GM10266 (cell line): ENCODE data around the gene HINFP.
"Not testable (repeated sequence)": the region's sequence is repeated elsewhere in the genome, so short reads cannot be mapped to it uniquely, and the experiment has no call there.

Experiments used
- DNase-seq: peaks from one replicate; pipeline ENCODE4 v3.0.0; 2012; ENCODE audit errors: extremely low spot score
- TF ChIP-seq, protein P1 (sequence below): IDR thresholded peaks from 2 replicates; pipeline ENCODE4 v1.5.1; 2012; ENCODE audit warnings: mild to moderate bottlenecking, low read depth; ENCODE audit not compliant: control insufficient read depth, insufficient read depth; ENCODE audit errors: missing control alignments

HINFP gene

DNA sequence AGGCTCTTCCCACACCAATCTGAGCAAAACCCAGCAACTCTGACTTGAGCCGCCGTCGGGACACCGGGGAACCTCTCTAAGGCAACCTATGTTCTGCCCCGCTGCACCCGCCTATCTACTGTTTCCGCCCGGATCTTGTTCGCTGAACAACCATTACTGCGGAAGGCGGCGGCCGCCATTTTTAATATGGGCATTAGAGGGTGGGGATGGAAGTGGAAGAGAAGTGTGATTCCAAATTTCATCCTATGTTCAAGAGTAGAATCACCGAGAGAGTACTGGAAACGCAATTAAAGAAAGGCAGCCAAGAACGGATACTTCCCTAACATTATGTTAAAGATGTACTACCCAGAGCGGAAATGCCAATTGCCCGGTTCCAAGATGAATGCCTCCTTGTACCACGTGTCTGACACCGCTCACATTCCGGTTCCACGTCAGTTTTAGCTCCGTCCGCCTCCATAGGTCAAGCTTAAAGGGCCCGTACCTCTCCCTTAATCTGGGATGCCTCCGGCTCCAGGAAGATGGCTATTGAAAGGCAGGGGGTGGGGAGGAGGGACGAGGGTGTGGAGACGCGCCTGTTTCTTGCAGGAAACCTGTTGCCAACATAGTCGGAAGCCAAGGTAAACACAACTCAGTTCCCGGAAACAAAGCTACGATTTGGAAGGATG is 19.5 kb upstream of the HINFP start, which contains the start of gene DPAGT1:
Gene DPAGT1, minus strand, starts transcription at position 95 of the 665 bp plus-strand sequence. CDS start 198 bp downstream, outside the sequence.
- DNase-seq = peak; percentile 81
- TF ChIP-seq, protein P1, sequence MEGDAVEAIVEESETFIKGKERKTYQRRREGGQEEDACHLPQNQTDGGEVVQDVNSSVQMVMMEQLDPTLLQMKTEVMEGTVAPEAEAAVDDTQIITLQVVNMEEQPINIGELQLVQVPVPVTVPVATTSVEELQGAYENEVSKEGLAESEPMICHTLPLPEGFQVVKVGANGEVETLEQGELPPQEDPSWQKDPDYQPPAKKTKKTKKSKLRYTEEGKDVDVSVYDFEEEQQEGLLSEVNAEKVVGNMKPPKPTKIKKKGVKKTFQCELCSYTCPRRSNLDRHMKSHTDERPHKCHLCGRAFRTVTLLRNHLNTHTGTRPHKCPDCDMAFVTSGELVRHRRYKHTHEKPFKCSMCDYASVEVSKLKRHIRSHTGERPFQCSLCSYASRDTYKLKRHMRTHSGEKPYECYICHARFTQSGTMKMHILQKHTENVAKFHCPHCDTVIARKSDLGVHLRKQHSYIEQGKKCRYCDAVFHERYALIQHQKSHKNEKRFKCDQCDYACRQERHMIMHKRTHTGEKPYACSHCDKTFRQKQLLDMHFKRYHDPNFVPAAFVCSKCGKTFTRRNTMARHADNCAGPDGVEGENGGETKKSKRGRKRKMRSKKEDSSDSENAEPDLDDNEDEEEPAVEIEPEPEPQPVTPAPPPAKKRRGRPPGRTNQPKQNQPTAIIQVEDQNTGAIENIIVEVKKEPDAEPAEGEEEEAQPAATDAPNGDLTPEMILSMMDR = no peak

DNA sequence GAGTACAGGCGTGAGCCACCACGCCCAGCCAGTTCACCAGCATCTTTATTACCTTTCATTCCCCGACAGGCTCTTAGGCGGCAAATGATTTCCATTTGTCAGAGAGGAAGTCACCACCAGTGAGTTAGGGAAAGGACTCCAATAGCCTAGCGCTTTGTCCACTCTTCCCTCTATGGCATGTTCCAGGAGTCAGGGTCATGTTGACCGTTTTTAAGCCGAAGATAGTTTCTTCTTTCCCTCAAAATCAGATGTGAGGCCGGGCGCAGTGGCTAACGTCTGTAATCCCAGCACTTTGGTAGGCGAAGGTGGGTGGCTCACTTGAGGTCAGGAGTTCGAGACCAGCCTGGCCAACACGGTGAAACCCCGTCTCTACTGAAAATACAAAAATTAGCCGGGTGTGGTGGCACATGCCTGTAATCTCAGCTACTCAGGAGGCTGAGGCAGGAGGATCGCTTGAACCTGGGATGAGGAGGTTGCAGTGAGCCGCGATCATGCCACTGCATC is 18.2 kb upstream of the HINFP start:
- DNase-seq = not testable (repeated sequence)

- TF ChIP-seq, protein P1 = peak; percentile 13
- no peak for DNase-seq
These were observed 17.6 kb upstream of the HINFP start for GRCh38 chr11:119103793-119104192.

DNA sequence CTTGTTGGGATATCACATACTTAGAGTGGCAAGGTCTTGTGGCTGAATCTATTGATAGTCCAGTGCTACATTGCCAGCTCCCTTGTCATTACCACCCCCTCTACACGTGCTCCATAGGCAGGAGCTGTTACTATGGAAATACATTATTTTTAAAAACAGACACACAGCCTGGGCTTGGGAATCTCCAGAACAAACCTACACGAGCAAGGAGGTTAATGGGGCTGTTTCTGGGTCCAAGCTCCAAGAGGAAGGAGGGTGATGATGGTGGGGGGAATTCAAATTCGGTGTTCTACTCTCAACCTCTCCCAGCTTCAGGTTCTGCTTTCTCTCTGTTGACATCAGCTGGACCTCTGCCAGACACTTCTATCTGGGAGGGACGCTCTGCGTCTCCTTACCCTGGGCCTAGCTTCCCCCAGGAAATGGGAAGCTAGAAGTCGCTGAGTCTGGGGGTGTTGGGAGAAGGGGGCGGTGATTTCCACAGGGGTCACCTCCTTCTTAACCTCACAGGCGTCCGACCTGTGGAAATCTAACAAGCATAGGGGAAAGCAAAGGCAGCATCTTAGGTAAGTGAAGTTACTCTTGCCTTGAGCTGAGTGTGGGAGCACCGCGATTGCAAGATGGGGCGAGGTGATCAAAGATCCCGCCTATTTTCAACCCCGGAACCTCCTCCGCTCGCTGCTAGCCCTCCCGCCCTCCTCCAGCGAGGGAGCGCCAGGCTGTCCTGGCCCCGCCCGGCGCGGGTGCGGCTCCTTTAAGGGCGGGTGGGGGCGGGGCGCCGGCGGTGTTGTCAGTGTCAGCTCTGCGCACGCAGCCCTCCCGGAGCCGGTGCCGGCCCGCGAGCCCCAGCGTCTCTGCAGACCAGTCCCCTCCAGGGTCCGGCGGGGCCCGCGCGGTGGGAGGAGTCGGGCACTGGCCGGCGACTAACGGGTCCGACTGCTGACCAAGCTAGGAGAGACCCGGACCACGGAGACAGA is 14.5 kb upstream of the HINFP start, which contains the start of gene C2CD2L:
Gene C2CD2L, plus strand, starts transcription at position 781 of the 974 bp plus-strand sequence. CDS start 398 bp downstream, outside the sequence.
- TF ChIP-seq, protein P1 = no peak
- peak; percentile 97 for DNase-seq

GRCh38 chr11:119107538-119108145 is 13.7 kb upstream of the HINFP start:
- DNase-seq = no peak
- TF ChIP-seq, protein P1 = no peak

- TF ChIP-seq, protein P1 = no peak
- DNase-seq = no peak
These were observed 13.1 kb upstream of the HINFP start for GRCh38 chr11:119108146-119108856.

DNA sequence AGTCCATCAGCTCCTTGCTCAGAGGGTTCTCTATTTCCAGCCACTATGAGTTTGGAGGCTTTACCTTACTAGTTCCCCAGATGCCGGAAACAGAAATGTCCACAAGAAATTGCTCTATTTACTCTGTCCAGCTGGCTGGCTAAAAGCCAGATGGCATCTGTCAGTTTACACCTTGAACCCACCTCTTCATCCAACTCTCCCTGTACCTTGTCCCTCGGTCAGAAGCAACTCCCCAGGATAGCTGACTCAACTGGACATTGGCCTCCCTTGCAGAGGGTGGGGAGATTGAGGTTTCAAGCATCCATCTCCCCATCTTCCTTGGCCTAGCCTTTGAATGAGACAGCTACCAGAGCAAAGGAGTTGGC is 12.5 kb upstream of the HINFP start:
- DNase-seq = no peak
- TF ChIP-seq, protein P1 = no peak
